DMS153 (cell line): ENCODE measurements around the gene ATP11C.
"Not testable (repeated sequence)": the region's sequence is repeated elsewhere in the genome, so short reads cannot be mapped to it uniquely, and the experiment has no call there.

Source experiments
- DNase-seq: peaks from one replicate; lab custom pipeline; 2025; lab: John Stamatoyannopoulos, UW

ATP11C gene

DNA sequence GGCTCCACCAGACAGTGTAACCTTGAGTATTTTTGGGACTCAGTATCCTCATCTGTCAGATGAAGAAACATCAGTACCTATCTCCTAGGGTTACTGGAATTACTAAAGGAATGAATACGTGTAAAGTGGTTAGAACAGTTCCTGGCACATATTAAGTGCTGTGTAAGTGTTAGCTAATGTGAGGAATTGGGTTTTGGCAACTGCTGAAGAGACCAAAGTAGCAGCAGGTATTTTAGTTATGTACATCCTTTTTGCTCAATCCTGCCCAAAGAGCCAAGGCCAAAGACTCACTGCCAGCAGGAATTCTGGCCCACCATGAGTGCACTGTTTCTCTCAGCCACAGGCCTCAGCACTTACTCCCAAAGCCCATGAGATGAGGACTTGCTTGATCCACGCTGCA, 208.2 kb downstream of the ATP11C start:
- no peak for DNase-seq

DNA sequence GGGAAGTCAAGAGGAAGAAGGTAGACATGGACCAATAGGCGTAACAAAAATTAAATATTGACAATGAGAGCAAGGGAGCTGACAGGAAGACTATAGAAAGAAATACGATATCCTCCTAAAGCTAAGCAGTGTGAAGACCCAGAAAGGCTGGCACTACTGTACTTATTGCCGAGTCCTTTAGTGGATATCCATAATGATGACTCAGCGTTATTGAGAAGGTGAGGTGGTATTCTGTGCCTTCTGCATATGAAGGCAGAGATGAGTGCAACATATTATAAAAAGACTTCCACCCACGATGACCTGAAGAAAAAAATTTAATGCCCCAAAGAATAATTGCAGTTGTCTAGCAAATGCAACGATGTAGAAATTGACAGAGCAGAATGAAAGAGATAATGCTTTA, 211.9 kb downstream of the ATP11C start:
- DNase-seq, result no peak

- no peak for DNase-seq
These were observed 212.7 kb downstream of the ATP11C start for GRCh38 chrX:139720136-139720535.

DNA sequence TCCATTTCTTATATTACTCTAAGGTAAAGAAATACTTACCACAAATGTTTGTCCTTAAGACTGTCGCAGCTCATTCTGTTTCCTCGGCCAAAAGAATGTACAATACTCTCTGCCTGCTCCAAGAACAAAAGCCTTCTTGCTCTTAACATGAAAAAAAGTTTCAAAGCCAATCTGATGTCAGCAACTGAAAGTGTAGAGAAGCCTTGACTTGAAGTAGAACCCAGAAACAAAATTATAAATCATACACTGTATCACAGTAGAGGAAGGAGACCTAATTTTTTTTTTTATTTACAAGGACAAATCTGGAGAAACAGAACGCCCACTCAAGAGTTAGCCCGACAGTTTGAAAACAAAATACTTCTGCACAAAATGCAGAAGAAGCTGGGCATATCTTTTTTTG, 224.8 kb downstream of the ATP11C start, which contains the start of gene MCF2:
MCF2 (minus strand) TSS at position 101 of the 400 bp plus-strand sequence. CDS start 56,423 bp downstream, outside the sequence.
- no peak for DNase-seq

GRCh38 chrX:139702658-139703057, 230.2 kb downstream of the ATP11C start:
- DNase-seq, result no peak

GRCh38 chrX:139692908-139693307, 239.9 kb downstream of the ATP11C start:
- DNase-seq, result no peak

DNA sequence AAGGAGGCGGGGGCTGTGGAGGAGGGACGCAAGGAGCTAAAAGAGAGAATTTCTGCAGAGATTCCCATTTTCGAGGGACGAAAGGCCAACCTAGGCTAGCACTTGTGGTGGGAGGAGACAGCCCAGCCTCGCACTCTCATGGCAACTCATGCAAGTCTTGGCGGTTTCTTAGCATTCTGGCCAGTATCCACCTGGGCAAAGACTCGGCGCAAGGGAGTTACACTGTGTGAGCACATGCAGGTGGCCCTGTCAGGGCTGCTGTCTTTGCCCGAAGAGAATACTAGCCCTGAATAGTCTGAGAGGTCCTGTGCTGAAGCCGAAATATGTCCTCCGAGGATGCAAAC, 240.4 kb downstream of the ATP11C start:
- no peak for DNase-seq

DNA sequence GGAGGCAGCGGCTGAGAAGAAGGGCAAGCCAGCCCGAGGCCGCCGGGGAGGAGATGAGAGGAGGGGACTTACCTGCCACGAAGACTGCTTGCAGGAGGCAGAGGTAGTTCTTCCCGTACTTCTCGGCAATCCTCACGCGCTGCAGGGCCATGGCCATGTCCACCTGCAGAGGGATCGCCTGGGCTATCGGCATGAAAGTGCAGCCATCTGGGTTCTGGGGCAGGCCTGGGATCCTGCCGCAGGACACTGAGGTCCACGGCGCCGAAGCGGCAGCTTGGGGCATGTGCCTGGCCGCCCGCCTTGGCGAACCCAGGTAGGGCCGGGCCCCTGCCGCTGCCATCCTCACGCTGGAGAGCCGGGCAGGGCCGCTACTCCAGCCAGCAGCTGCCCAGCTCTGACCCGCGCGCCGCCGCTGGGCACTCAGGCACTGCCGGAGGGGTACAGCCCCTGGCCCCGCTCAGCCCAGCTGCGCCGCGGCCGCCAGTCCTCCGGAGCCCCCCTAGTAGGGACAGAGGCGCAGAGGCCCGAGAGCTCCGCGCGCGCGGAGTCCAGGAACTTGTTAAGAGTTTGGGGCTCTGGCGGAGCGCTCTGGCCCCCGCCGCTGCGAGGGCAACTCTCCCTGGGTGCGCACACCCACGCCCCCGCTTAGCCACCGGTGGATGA, 240.9 kb downstream of the ATP11C start:
- no peak for DNase-seq

GRCh38 chrX:139691493-139691842, 241.4 kb downstream of the ATP11C start:
- DNase-seq, result no peak

GRCh38 chrX:139685175-139685574, 247.7 kb downstream of the ATP11C start:
- not testable (repeated sequence) for DNase-seq

- peak; percentile 59 for DNase-seq
These were observed 252.5 kb downstream of the ATP11C start for GRCh38 chrX:139680356-139680755.
